Smooth muscle cell of the brain vasculature (primary cell): ENCODE data around the gene METRNL.

Source experiments
- DNase-seq: peaks from one replicate; pipeline ENCODE4 v3.0.0-alpha.2; 2012; ENCODE audit warnings: low read depth, low spot score

Gene METRNL

DNA sequence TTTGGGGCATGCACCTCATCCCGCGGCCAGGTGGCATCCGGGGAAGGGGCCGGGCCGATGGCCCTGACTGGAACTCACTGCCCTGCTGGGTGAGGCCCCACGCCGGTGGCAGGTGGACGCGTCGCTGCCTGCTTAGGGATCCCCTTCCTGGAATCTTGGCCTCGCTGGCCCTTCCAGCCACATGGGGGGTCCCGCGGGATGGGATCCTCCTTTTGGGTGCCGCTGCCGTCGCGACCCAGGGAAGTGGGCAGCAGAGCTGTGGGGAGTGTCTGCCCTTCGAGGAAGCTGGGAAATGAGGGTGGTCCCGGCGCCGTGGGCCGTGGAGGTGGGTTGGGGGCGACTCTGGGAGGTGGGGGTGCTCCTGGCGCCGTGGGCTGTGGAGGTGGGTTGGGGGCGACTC, 12.8 kb downstream of the METRNL start:
- no peak for DNase-seq

DNA sequence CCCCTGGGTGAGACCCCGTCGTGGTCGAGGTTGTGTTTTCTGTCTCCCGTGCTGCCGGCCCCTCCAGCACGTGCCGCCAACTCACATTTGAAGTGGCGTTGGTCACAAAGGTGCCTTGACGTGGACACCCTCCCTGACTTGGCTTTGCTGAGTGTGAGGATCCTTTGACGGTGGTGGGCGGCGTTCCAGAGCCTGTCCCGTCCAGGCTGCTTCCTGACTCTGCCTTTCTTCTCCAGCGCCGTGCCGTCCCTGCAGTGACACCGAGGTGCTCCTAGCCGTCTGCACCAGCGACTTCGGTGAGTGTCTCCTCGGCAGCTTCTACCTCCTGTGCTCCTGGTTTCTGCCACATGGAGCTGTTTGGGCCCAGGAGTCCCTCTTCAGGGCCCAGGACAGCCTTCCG, 13.5 kb downstream of the METRNL start:
- DNase-seq = no peak

DNA sequence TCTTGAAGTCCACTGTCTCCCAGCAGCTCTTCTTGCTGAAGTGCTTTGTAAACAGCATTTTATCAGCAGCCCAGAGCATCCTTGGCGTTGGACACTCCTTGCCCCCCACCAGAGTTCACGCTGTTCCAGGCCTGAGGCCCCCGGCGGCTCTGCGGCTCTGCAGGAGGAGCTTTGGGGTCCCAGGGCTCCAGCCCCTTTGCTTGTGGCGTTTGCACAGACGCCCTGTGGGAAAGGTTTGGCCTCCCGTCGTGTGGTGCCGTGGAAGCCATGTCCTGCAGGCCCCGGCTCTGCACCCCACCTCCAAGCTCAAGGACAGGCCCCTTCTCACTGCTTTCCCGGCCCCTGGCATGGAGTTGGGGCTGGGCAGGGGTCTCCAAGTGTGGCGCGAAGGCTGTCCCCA, 14.1 kb downstream of the METRNL start:
- DNase-seq = no peak

DNA sequence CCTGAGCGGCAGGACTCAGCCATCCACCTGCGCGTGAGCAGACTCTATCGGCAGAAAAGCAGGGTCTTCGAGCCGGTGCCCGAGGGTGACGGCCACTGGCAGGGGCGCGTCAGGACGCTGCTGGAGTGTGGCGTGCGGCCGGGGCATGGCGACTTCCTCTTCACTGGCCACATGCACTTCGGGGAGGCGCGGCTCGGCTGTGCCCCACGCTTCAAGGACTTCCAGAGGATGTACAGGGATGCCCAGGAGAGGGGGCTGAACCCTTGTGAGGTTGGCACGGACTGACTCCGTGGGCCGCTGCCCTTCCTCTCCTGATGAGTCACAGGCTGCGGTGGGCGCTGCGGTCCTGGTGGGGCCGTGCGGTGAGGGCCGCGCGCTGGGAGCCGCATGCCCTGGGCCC, 14.9 kb downstream of the METRNL start:
- no peak for DNase-seq

DNA sequence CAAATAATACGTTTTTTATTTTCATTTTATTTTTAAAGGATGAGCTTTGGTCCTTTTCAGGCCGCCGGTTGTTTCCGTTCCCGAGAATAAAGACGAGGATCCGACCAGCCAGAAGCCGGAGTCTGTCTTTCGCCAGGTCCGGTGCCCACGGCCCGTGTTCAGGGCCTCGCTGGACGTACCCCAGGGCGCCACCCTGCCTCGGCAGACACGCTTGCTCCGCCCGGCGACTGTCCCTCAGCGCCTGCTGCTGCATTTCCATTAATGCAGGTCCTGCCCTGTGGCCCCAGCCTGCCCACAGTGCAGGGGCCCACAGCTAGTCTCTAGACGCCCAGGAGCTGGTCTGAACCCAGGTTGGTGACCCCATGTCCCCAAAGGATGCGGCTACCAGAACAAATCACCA, 15.6 kb downstream of the METRNL start:
- DNase-seq = no peak

DNA sequence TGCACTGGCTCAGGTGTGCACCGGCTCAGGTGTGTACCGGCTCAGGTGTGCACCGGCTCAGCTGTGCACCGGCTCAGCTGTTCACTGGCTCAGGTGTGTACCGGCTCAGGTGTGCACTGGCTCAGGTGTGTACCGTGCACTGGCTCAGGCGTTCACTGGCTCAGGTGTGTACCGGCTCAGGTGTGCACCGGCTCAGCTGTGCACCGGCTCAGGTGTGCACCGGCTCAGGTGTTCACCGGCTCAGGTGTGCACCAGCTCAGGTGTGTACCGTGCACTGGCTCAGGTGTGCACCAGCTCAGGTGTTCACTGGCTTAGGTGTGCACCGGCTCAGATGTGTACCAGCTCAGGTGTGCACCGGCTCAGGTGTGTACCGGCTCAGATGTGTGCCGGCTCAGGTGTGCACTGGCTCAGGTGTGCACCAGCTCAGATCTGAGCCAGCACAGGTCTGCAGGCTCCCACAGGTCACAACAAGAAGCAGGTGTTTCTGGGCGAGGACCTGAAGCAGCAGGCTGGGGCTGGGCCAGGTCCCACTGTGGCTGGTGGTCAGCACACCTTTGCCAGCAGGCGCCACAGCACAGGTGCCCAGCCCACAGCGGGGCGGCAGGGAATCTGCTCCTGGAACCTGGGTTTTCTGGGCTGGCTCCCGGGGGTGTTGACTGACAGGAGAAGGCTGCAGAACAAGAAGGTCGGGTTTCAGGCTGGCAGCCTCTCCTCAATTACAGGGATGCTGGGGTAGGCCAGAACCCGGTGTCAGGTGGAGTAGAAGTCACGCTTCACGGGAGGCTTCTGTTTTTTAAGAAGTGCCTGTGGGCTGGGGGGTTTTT, 17.2 kb downstream of the METRNL start:
- no peak for DNase-seq

DNA sequence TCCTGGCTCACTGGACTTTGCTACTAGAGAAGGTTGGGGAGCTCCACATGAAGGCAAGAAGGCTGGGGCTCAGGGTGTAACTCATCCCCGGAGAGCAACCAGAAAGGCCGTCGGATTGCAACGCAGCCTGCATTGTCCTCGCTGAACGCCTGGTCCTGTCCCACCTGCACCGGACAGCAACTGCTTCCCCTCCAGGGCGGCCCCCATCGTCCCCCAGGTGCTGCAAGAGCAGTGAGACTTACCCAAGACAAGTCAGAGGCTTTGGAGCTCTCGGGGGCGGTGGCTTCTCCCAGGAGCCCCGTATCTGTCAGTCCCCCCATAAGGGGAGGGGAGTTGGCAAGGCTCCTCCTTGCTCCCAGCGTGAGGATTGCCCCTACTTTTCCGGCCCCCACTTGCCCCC, 18.4 kb downstream of the METRNL start:
- no peak for DNase-seq

DNA sequence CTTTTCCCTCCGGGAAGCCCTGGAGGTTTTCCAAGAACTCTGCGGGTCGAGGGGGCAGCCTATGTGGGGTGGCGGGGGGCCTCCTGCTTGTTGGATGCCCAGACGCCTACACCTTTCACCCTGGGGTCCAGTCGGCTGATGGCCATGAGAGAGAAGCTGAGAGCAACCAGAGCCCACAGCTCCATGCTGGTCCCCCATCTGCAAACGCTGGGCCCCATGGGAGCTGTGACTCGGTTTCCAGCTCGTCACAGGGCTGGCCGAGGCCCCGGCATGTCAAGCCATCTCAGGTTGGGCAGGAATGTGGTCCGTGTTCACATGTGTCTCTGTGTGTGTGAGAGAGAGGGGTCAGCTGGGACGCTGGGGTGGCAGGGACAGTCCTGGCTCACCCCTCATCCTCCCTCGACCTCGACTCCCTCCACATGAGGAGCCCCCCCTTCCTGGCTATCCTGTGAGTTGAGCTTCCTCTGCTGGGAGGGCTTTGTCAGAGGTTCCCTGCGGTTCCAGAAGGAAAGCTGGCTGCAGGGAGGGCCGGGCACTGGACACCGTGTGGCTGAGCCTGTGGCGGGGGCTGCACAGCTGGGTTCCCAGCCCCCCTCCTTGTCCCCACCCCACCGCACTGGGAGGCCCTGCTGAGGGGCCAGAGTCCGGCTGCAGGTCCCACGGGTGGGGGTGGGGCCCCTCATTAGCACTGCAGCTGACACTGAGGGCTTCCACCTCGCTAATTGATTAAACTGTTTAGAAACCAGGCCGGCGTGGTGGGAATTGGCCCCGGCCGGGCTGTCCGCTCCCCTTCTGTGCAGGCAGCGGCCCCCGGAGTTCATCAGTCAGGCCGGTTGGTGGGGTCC, 19.1 kb downstream of the METRNL start:
- no peak for DNase-seq

DNA sequence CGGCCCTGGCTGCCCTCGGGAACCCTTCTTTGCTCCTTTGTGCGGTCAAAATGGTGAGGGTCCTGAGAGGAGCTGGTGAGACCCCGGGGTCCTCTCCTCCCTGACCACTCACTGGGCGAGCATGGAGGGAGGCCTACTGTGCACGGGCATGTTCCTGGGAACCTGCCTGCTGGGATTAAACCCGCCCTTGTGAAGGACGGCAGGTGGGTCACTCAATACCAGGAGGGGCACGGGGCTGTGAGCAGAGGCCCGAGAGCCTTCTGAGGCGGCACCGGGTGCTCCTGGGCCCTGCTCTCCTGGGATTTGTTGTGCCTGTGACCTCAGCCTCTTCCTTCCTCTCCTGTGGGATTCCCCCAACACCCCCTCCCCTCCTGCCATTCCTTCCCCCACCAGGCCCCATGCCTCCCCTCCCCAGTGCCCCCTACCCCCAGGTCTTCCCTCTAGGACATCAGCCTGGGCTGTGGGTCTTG, 19.7 kb downstream of the METRNL start:
- DNase-seq = no peak

DNA sequence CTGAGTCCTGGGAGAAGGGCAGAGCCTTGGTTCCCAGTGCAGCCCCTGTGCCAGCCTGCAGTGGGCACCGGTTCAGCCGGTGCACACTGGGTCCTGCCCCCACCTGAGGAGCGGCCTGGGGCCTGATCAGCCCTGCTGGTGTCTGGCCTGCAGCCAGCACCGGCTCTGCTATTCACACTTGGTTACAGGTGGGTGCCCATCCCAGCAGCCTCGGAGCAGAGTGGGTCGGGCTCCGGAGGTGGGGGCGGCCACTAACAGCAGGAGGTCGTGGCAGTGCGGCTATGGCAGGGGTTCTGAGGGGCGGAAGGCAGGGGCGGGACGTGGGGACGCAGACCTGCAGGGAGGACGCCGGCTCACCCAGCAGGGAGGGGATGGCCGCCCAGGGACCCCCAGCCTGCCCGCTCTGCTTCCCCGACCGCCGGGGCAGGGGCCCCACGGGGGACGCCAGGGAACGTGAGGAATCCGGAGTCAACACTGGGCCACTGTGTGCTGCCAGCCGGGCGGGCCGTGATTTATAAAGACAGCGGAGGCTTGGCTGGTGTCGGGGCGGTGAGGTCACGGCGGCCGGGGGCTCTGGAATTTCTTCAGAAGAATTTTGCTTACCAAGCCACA, 20.3 kb downstream of the METRNL start:
- no peak for DNase-seq

DNA sequence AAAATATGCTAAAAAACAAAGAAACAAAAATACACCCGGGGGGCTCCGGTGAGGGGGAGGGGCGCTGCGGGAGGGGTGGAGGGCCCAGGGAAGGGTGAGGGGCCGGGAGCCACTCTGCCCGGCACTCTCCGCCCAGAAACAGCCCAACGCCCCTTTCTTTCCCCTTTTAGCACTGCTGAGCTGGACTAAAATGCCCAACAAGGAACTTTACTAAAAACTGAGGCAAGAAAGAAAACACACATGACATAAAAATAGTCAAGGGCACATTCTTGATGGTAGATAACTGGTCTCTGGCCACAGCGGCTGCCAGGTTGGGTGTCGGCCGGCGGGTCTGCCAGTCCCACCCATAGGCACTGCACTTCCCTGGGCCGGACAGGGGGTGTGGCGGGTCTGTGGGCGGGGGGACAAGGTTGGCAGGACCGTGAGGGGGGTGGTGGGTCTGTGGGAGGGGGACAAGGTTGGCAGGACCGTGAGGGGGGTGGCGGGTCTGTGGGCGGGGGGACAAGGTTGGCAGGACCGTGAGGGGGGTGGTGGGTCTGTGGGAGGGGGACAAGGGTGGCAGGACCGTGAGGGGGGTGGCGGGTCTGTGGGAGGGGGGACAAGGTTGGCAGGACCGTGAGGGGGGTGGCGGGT, 20.9 kb downstream of the METRNL start:
- DNase-seq = no peak

DNA sequence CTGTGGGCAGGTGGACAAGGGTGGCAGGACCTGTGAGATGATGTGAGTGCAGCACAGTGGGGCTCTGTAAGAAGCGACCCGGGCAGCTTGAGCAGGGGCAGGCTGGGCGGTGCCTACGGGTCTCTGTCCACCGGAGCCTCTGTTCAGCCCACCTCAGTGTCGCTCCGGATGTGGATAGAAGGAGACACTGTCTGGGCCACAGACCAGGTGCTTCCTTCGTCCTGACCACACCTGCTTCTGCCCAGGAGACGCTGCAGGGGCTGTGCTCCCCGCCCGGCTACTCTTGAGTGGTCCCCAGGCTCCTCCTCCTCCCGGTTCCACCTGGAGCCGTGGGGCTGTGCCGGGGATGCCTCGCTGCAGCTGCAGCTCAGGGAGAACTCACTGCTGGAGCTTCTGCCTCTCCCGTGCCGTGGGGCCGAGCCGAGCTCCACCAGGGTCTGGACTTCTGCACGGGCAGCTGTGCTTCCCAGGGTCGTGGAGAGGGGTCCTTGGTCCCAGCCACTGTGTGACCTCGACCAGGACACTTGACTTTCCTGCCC, 21.5 kb downstream of the METRNL start:
- no peak for DNase-seq

DNA sequence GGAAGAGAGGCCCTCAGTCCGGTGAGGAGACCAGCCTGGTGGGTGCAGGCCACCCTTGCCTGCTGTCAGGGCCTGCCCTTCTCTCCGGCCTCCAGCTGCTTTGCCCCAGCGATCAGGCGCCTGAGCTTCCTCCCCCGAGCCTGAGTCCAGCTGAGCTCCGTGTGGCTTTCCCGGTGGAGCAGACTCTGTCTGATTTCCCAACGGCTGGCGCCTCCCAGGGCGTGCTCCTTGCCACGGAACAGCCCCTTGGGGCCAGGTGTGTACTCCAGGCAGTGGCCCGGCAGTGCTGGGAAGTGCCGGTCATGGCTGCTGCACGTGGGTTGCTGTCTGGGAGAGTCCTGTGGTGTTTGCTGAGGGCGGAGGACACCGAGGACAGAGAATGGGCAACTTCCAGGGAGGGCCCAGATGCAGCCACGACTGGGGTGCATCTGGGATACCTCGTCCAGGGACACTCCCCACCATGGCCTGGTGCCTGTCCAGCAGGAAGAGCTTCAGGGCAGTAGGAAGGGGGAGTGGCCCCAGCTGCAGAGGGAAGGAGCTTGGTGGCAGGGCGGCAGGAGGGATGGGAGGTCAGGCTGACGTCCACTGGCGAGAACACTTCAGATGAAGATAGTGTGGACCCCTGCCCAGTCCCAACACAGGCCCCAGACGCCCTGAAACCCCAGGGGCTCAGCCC, 22.5 kb downstream of the METRNL start:
- DNase-seq = no peak

DNA sequence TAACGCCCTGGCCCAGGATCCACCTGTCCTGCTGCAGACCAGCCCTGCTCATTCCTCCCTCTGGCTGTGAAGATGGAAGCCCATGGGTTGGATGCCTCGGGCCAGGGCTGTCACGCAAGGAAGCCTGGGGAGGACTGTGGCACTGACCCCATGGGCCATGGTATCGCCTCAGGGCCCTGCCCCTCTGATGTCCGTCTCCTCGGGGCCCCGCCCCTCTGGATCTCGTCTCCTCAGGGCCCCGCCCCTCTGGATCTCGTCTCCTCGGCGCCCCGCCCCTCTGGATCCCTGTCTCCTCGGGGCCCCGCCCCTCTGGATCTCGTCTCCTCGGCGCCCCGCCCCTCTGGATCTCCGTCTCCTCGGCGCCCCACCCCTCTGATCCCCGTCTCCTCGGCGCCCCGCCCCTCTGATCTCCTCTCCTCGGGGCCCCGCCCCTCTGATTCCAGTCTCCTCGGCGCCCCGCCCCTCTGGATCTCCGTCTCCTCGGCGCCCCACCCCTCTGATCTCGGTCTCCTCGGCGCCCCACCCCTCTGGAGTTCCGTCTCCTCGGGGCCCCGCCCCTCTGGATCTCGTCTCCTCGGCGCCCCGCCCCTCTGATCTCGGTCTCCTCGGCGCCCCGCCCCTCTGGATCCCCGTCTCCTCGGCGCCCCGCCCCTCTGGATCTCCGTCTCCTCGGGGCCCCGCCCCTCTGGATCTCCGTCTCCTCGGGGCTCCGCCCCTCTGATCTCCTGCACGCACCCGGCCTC, 24.0 kb downstream of the METRNL start:
- DNase-seq = no peak

DNA sequence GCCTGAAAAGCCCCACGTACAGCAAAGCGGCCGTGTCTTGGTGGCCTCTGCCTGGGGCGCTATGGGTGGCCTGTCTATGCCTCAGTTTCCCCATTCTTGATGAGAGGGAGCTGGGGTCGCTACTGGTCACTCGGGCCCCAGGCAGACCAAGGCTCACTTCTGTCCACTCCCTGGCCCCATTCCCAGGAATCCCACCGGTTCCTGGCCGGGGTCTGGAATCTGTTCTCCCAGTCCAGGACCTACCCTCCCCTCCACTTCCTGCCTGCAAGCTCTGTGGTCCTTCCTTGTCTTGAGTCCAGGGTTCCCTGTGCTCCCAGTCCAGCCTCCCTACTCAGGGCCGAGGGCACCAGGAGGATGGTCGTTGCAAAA, 24.5 kb downstream of the METRNL start:
- DNase-seq = no peak

DNA sequence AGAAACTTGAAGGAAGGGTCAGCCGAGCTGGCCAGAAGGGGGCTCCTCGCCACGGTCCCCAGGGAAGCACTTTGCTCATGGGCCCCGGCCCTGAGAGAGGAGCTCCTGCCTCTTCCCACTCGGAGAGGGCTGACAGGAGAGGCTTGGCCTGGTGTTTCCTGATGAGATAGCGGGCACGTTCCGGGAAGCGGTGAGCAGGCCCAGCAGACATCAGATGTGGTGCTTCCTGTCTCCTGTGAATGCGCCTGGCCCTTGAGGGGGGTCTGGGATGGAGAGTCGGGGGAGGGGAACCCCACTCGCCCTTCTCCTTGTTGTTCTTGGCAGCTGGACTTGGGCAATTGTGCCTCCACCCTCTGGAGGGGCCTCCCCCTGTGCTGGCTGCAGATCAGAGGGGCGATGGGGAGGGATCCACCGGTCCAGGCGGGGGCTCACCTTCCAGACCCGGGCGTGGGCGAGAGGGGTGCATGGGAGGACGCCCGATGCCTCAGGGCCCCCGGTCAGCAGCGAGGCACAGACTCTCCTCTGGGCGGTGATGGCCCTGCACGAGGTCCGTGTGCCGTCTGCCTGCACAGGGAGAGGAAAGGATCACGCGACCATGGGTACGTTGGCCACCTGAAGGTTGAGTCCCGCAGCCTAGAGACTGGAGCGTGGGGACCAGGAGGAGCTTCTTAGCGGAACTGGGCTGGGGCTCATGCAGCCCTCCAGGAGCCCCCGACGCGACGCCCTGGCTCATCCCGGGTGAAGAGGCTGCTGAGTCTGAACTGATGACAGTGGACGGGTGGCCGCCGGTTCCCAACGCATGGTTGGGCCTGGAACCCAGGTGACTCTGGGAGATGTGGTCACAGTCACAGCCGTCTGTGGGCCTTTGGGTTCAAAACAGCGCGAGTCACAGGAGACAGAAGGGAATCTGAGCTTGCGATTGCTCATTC, 25.4 kb downstream of the METRNL start:
- DNase-seq = no peak

DNA sequence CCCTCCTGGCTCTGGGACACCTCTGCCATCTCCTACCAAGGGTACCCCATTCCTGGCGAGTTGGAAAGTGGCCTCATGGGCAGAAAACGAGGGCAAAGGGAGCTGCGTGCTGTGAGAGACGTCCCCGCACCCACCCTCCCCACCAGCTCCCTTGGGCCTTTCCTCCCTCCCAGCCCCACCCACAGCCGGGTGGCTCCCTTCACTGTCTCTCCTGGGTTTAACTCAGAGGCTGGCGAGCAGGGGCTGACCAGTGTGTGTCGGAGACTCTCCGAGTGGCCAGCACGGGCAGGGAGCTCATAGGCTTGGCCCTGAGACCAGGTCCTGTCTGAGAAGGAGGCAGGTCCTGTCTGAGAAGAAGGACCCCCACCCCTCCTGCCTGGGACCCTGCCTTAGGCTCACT, 26.1 kb downstream of the METRNL start:
- no peak for DNase-seq

DNA sequence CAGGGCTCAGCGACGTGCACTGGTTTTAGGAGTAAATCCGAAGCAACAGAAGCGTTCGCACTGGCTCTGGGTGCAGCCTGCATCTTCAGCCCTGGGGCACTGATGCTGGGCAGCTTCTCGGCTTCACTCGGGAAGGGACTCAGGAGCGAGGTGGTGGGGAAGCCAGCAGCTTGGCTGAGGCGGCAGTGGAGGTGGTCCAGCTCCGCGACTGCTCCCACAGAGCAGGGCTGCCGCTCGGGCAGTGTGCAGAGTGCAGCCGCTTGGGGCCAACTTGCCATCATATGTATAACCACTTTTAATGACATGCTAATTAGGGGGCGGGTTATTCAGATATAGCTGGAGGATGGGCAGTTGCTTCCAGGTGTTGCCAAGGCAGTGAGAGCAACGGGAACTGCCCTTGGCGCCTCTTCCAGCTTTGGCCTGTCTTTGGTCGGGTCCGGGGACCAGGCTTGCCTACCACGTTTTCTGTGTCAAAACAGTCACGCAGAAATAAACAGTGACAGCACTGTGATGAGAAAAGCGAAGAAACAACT, 26.7 kb downstream of the METRNL start:
- DNase-seq = no peak
